ENCODE measurements around the gene MED26.

Gene MED26

GRCh38 chr19:16535381-16535780 is 92.6 kb downstream of the MED26 start:
- DNase-seq, result no peak

DNA sequence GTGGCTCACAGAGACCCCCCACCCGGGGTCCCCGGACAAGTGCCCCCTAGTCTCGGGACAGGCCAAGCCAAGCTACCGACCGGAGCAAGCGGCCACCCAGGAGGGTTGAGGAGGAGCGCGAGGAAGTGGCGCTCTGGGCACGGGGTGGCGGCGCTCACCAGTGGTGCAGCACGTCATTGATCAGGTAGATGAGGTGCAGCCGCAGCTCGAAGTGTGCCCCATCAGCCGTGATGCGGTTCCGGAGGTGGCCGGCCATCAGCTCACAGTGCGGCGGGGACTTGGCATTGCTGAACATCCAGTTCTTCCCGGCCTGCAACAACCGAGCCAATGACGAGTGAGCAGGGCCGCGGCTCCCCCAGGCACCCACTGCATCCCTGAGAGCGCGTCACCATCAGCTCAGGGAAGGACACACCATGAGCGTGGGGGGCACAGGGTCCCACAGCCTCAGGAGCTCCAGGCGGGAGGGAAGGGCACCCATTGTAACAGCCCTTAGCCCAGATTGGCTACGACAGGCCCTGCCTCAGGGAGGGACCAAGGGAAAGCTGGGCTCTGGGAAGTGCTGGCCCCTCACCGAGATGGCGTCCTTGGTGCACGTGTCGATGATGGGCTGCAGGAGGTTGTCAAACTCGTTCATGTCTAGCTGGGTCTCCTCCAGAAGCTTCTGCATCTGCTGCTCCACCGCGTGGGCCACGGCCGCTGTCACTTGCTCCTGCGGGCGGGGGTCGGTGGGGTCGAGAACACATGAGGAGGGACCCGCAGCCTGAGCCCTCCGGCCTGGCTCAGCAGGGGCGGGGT is 95.4 kb downstream of the MED26 start:
- no peak for DNase-seq

DNA sequence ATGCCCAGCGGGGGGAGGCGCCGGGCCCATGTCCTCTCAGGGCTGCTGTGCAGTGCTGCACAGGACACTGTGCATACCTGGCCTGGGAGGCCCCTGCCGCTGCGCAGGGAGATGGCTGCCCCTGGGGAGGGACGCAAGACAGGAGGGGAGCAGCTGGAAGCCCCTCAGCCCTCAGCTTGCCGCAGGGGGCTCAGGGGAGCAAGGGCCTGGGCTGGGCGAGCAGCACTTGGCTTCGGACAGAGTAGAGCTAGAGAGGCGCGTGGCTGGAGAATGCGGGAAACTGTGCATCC is 96.7 kb downstream of the MED26 start:
- DNase-seq, result no peak

- DNase-seq, result no peak
These were observed 97.2 kb downstream of the MED26 start for GRCh38 chr19:16530540-16531379.

GRCh38 chr19:16529466-16530144 is 98.4 kb downstream of the MED26 start:
- no peak for DNase-seq

GRCh38 chr19:16527971-16528521 is 100.0 kb downstream of the MED26 start:
- no peak for DNase-seq

DNA sequence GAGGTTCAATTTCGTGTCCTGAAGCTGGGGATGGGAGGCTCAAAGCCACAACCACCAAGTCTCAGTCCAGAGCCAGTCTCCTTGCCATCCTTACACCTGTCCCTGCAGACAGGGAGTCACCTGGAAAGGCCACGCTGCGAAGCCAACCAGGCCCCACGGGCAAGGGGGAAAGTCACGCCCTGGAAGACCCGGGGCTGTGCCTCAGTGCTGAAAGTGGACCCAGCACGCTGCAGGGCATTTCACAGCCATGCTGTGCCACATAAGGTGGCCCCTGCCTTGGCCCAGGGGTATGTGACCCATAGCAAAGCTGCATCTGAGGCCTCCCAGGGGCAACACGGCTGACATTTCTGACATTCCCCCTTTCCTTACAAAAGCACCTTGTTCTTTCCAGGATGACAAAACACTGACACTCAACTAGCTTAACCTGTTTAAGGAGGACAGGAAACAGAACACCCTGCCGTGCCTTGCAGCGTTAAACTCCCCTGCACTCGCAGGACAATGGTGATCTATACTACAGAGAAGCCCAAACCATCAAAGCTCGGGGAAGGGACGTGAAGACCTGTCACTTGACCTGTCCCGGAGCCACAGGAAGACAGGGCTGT is 100.6 kb downstream of the MED26 start:
- no peak for DNase-seq

DNA sequence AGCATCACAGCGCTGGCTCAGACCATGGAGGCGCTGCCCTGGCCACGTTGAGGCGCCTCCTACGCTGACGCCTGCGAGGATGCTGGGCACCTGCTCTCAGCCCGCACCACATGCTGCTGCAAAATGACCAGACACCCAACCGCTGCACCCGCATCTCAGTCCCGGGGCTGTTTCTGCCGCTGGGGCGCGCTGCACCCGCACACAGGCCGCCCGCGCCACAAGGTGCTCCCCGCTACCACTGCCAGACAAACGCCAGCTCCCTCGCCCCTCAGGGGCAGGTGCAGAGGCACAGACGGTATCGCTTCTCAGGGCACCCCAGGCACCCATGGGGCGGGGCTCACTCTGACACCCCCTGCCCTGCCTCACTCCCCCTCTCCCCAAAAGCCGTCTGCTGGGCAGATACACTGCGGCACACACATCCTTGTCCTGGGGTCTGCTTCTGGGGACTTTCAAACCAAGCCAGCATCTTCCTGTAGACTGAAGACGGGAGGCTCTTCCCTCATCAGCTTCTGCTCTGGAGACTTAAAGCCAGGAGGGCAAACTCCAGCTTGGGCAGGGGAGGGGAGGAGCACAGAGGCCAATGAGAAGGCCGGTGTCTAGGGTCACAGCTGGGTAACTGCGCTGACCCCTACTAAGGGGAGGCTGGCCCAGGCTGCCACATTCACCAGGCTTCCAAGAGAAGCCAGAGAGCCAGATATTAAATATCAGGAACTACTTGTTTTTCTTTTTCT is 102.1 kb downstream of the MED26 start:
- no peak for DNase-seq

GRCh38 chr19:16524991-16525734 is 102.8 kb downstream of the MED26 start:
- DNase-seq, result no peak
